Measurements from ENCODE around the gene HSP90AB1. TPM values are rescaled to one million over a fixed set of nuclear protein-coding genes. Genes with fewer than 3 reads are reported as not detected.

Gene HSP90AB1
- polyA plus RNA-seq, 1 of the 3 experiments (the other 2 are of a cell fraction), result 843 TPM

DNA sequence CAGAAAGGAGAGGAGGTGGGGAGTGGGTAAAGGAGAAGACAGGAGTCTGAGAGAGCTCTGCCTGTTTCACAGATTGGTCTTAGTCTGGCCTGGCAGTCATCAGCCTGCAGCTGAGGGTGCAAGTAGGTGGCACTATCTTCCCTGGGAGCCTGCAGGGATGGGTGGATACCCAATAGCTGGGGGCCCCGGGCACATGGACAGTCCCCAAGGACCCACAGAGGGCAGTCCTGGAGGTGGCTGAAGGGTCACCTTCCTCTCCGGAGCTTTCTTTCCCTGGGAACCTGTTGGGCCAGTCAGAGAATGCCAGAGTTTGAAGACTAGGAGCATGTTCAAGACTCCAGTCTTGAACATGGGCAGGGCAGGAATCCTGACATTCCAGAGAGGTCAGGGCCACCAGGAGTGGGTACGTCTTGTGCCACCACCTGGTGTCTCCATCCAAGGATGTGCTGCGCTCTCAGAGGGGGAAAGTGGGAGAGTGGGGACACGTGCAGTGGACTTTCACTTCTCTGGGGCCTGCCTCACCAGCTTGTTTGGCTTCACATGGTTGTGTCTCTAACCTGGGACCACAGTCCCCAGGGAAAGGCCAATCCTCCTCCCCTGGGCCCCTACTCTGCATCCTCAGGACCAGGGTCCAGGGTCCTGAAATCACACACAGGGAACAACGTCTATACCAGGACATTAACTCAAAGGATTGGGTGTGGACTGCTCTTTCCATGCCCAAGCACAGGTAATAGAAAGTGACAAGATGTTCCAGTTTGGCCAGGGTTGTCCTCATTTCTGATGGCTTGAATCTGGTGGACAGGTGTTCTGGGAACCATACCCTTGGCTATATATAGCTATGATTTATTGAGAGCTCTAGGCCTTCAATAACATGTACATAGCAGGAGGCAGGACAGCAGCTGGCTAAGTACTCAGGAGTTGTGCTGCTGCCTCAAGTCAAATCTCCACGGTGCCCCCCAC is 48.2 kb downstream of the HSP90AB1 start:
- H3K27ac ChIP-seq (ENCODE audit: low read depth in 2 of 2, low read length in 1 of 2), result no peak overlapping the region
- H3K27me3 ChIP-seq (ENCODE audit: insufficient read depth), result peaks cover 16% of the 10 kb centered on the region; the same call in 1 of the 2 replicates
- no peak overlapping the region for H3K4me3 ChIP-seq (ENCODE audit: low read depth in 2 of 2, low read length in 1 of 2)
- no peaks in the 10 kb centered on the region for H3F3A ChIP-seq (replicated peaks; ENCODE audit: insufficient read depth)
- TF ChIP-seq ELF1 (IDR thresholded peaks at IDR 0.05) (no peak), FOXJ3 (CRISPR knock-in tag; IDR thresholded peaks at IDR 0.05) (no peak), RFX5 (IDR thresholded peaks at IDR 0.05; ENCODE audit: low read length) (no peak), USF2 (IDR thresholded peaks at IDR 0.05; ENCODE audit: borderline replicate concordance, low read depth, low read length) (no peak), POLR2AphosphoS5 (IDR thresholded peaks at IDR 0.05; ENCODE audit: low read depth, low read length) (no peak), MAX (IDR thresholded peaks at IDR 0.05; ENCODE audit: low read depth) (no peak), MXI1 (IDR thresholded peaks at IDR 0.05; ENCODE audit: low read depth, low read length) (no peak), CHD2 (IDR thresholded peaks at IDR 0.05; ENCODE audit: low read length, partially characterized antibody) (no peak), REST (IDR thresholded peaks at IDR 0.05; ENCODE audit: low read depth, low read length) (no peak), PBX3 (IDR thresholded peaks at IDR 0.05) (no peak), SMC3 (IDR thresholded peaks at IDR 0.05; ENCODE audit: low read depth, low read length) (no peak), TAF1 (IDR thresholded peaks at IDR 0.05; ENCODE audit: borderline replicate concordance, low read depth, low read length) (no peak), RAD21 (IDR thresholded peaks at IDR 0.05; ENCODE audit: low read length) (no peak), GABPA (IDR thresholded peaks at IDR 0.05; ENCODE audit: low read depth) (no peak)
- TF ChIP-seq, protein P1, sequence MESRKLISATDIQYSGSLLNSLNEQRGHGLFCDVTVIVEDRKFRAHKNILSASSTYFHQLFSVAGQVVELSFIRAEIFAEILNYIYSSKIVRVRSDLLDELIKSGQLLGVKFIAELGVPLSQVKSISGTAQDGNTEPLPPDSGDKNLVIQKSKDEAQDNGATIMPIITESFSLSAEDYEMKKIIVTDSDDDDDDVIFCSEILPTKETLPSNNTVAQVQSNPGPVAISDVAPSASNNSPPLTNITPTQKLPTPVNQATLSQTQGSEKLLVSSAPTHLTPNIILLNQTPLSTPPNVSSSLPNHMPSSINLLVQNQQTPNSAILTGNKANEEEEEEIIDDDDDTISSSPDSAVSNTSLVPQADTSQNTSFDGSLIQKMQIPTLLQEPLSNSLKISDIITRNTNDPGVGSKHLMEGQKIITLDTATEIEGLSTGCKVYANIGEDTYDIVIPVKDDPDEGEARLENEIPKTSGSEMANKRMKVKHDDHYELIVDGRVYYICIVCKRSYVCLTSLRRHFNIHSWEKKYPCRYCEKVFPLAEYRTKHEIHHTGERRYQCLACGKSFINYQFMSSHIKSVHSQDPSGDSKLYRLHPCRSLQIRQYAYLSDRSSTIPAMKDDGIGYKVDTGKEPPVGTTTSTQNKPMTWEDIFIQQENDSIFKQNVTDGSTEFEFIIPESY (IDR thresholded peaks at IDR 0.05; ENCODE audit: borderline replicate concordance, low read depth), result no peak
- H2AFZ ChIP-seq (ENCODE audit: low read depth), result no peak overlapping the region
- H3K9me2 ChIP-seq, result no peaks in the 10 kb centered on the region
- no peak overlapping the region for H3K9ac ChIP-seq
- H3K9me3 ChIP-seq, result no peaks in the 10 kb centered on the region
- CTCF ChIA-PET, result interaction anchor here (1.0 to 16.5 kb wide), 9 partner anchors 9 to 95 kb away, joined by 3 to 238 read pairs (median 9); partner anchors contain the start of genes AARS2, NFKBIE and TMEM151B
- H4K20me1 ChIP-seq (ENCODE audit: insufficient read depth), result no peaks in the 10 kb centered on the region
- no peak overlapping the region for H3K4me2 ChIP-seq
- DNase-seq, result no peak
- H3K79me2 ChIP-seq (ENCODE audit: insufficient read depth), result no peaks in the 10 kb centered on the region
- POLR2A ChIA-PET, result interaction anchor here (1.2 to 2.0 kb wide), 3 partner anchors 10 to 24 kb away, joined by 3 to 8 read pairs (median 7); partner anchors contain the start of genes AARS2 and TMEM151B
- H3K36me3 ChIP-seq (replicated peaks in 1 of 2; ENCODE audit: control insufficient read depth in 1 of 2, insufficient read depth in 2 of 2, low read length in 1 of 2), result no peaks in the 10 kb centered on the region
- peaks cover 0 to 15% of the 10 kb centered on the region in 2 experiments; a peak in 1 of 4 replicates for H3K4me1 ChIP-seq (ENCODE audit: control insufficient read depth in 1 of 2, insufficient read depth in 2 of 2, low read depth in 1 of 2, low read length in 1 of 2)
- WGBS (ENCODE audit: low lambda C conversion rate), result 48% methylated on average over 6 of the region's 7 CpGs

Measured in SK-N-SH (cell line).